GM21360 (cell line): ENCODE data around the gene RNASE1.
A peak's percentile ranks its signal among the peaks of the same experiment; 100 is the strongest.

ENCODE experiments used
- ATAC-seq: cut with Tn5 transposase; IDR thresholded peaks from one replicate; pipeline ENCODE4 v1.9.1; 2021; ENCODE audit warnings: mild to moderate bottlenecking, moderate library complexity; ENCODE audit not compliant: unreplicated experiment

The RNASE1 gene

DNA sequence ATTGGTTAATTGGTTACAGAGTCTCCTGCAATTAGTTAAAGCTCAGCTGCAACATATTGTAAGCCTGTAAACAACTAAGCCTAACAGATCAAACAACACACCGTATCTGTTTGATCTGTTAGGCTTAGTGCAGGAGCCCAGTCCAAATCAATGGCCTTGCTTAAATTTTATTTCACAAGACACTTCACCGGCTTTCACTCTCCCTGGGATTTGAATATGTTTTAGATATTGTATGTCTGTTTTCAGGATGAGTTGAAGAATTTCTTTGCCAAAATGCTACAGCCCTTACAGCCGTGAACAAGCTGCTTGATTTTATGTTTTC is 5.5 kb upstream of the RNASE1 start:
- ATAC-seq, result no peak

DNA sequence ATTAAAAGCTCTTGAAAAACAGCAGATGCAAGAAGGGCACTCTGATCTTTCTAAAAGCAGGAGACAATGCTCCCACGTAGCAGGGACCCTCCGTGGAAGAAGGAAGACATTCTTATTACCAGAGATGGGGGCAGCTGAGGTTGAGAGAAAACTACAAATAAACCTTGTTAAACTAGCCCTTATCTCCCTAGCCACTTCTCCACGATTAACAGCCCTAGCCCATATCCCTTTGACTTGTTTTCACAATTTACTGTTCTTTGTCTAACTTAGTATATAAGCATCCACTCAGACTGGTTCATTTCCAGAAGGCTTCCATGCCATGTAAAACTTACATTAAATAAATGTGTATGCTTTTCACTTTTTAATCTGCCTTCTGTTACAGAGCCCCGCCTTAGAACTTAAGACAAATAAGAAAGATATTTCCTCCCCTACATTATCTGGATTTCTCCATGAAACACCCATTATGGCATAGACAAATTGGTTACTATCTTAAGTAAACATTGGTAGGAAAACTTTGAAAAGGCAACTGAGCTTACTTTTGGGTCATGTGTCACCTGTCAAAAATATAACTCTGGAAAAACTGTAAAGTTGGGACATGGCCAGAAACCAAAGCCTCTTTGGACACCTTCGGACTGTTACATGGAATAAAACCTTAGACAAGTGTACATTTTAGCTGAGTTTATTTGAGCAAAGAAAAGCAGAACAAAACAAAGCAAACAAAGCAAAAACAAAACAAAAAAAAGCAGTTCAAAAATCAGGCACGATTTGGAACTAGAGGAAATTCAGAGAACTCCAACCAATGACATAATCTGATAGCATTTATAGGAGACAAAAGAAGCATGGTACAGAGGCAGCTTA is 4.9 kb upstream of the RNASE1 start:
- no peak for ATAC-seq

DNA sequence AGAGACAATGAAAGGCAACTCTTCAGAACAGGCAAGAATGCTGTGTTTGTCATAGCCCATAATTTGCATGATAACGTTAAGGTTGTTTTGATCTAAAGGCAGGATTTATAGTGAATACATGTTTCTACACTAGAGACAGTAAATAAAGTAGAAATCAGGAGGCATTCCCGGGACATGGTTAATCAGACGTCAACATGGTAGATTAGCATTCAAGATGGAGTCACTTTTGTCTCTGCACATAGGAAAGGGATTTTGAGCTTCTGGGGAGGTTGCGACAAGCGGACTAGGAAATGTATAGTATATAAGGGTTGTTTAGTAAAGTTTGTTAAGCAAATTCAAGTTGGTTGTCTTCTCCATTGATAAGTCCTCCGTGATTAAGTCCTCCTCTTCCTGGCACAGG is 2.8 kb upstream of the RNASE1 start:
- ATAC-seq, result no peak

DNA sequence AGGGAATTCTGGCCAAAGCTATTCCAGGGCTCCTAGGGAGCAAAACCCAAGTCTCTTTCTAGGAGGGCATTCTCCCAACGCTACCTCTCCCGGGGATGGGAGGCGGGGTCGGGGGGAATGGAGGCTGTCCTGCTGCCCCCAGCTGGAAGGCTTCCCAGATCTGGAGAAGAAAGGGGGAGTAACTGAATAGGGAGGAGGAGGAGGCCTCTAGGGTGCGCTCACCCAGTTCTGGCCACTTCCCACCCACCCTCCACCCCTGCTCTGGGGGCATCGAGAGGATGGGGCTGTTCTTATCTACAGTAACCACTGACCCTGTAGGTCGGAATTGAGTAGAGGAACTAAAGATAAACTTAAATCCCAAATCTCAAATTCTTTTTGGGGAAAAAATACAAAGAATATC is 579 bp upstream of the RNASE1 start:
- ATAC-seq, result no peak

DNA sequence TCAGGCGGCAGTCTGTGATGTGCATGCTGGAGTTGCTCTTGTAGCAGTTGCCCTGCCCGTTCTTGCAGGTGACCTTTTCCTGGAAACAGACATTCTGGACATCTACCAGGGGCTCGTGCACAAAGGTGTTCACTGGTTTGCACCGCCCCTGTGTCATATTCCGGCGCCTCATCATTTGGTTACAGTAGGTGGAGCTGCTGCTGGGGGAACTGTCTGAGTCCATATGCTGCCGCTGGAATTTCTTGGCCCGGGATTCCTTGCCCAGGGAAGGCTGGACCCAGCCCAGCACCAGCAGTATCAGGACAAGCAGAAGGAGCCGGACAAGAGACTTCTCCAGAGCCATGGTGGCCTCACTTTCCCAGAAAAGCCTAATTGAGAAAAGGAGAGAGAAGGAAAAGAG is 918 bp downstream of the RNASE1 start:
- ATAC-seq, result no peak

DNA sequence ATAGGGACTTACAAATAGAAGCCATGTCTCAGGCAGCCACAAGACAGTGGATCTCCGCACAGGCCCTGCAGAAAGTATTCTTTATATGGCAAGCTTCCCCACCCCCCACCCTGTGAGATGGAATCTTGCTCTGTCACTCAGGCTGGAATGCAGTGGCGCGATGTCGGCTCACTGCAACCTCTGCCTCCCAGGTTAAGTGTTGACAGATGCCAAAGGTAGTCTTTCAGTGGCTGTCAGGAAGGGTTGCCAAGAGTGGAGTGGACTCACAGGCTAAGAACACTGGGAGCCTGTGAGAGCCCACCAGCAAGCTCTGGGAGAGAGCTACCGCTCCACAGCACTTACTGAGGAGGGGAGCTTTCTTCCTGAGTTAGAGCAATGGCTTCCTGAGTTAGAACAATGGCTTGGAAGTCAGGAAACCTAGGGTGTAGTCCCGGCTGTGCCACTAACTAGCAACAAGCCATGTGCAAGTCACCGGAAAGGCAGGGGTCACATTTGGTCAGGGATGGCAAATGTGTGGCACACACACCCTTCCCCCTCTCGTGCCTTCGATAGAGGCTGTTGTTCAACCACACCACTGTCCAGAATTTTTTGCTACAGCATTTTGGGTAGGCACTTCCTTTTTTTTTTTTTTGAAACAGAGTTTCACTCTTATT is 2.6 kb downstream of the RNASE1 start:
- ATAC-seq, result no peak

DNA sequence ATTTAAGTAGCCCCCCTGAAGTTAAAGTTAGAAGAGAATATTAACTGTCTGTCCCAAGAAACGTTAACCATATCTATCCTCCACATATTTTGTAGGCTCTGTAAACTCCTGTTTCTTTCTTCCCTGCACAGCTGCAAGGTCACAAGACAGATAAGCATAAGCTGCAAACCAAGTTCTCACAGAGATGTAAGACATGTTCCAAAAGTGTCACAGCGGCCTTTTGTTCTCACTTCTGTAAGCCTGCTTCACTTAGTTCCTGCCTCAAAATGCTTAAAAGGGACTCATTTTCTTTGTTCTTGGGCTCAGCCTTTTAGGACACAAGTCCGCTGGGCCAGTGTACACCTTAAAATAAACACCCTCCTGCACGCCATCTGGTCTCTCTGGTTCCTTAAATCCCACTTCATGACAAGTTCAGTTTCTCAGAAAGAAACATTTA is 3.2 kb downstream of the RNASE1 start:
- ATAC-seq, result no peak

DNA sequence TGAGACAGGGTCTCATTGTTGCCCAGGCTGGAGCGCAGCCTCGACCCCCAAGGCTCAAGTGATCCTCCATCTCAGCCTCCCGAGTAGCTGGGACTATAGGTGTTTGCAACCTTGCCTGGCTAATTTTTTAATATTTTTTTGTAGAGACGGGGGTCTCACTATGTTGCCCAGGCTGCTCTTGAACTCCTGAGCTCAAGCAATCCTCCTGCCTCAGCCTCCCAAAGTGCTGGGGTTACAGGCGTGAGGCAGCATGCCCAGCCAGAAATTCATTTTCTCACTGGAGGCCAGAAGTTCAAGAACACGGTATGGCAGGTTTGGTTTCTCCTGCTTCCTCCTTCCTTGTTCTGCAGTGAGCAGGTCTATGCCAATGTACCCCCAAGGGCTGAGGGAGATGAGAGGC is 3.7 kb downstream of the RNASE1 start:
- ATAC-seq, result no peak

DNA sequence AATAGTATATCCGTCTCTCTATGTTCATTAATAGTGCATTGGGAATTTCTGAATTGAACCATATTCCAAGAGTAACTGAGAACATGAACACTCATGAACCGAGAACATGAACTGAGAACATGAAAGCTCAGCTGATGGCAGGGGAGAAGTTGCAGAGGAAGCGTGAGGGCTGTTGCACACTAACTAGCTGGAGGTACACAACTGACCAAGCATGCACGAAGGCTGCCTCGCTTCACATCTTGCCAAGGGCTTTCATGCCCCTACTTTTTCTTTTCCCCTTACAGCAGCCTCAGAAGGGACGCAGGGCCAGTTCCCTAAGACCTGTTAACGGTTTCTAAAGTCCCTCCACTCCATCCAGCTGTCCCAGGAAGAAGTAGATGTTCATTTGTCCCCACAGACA is 4.3 kb downstream of the RNASE1 start:
- ATAC-seq, result no peak

DNA sequence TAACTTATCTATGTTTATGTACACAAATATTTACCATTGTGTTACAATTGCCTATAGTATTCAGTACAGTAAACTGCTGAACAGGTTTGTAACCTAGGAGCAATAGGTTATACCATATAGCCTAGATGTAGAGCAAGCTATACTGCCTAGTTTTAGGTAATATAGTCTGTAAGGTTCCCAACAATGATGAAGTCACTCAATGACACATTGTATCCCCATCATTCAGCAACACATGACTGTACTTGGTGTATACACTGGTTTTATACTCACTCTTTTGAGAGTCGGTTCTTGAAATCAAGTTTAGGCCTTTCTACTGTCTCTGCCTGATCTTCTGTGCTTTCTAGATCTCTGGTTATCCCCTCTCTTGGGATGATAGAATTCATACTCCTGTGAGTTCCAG is 5.5 kb downstream of the RNASE1 start:
- no peak for ATAC-seq

DNA sequence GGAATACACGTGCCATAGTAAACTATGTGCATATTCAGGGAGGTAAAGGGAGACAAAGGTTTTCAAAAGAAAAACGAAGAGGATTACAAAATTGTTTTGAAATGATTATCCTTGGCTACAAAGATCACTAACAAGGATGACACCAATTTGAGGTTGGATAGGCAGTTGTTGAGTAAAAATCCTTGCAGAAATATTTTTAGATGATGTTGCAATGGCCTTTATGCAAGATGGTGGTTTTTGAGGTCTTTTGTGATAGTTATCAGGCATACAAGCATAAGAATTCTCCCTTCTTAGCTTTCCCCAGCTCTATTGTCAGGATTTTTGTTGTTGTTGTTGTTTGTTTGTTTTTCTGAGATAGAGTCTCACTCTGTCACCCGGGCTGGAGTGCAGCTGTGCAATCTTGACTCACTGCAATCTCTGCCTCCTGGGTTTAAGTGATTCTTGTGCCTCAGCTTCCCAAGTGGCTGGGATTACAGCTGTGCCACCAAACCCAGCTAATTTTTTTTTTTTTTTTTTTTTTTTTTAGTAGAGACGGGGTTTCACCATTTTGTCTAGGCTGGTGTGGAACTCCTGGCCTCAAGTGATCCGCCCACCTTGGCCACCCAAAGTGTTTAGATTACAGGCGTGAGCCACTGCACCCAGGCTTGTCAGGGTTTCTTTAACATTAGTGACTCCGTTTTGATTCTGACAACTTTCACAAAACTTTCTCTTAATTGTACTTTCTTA is 7.8 kb downstream of the RNASE1 start:
- ATAC-seq, result no peak

DNA sequence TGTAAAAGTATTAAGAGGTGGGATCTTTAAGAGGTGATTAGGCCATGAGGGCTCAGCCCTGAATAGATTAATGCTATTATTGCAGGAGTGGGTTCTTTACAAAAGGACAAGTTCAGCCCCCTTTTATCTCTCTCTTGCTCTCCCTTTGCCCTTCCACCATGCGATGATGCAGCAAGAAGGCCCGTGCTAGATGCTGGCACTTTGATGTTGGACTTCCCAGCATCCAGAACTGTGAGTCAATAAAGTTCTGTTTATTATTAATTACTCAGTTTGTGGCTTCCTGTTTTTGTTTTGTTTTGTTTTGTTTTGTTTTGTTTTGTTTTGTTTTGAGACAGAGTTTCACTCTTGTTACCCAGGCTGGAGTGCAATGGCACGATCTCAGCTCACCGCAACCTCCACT is 10.1 kb downstream of the RNASE1 start:
- ATAC-seq, result no peak

DNA sequence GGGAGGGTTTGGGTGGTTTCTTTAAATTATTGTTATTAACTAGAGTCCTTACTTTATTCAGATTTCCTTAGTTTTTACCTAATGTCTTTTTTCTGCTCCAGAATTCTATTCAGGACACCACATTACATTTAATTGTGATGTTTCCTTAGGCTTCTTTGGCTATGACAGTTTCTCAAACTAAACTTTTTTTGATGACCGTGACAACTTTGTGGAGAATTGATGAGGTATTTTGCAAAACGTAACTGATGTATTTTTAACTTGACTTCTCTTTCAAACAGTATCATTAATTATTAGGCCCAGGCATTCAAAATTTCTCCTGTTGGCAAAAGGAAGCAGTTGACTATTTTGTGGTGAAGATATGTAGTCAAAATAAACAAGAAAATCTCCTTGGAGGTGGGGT is 11.0 kb downstream of the RNASE1 start:
- ATAC-seq, result no peak

DNA sequence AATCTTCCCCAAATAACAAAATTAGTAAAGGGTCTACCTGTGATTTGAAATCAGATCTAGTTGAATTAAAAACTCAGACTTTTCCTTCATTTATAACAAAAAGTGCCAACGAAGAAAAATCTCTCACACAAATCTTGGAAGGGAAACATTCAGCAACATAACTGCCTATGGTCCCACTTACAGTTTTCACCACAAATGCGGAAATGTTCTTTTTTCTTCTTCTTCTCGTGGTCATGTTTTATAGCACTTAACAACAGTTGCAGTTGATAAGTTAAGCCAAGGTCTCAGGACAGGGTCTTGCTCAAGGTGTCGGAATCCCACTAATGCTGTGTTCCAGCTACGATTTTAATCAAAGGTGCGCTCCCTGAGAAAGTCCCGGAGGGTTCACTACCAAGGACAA is 11.5 kb downstream of the RNASE1 start:
- no peak for ATAC-seq

DNA sequence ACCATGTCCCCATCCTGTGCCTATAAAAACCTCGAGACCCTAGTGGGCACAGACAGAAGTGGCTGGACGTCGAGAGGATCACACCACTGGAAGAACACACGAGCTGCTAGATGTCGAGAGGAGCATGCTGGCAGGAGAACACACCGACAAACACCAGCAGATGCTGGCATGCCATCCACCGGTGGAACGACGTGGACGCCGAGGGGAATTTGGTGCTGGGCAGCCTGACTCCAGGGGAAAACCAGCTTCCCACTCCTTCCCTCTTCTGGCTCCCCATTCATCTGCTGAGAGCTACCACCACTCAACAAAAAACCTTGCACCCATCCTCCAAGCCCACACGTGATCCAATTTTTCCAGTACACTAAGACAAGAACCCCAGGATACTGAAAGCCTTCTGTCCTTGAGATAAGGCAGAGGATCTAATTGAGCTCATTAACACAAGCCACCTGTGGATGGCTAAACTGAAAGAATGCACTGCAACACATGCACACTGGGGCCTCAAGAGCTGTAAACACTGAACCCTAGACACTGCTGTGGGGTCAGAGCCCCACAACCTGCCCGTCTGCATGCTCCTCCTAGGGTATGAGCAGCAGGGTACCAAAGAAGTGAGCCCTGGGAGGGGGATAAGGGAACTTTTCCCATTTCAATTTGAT is 12.1 kb downstream of the RNASE1 start:
- ATAC-seq, result no peak

DNA sequence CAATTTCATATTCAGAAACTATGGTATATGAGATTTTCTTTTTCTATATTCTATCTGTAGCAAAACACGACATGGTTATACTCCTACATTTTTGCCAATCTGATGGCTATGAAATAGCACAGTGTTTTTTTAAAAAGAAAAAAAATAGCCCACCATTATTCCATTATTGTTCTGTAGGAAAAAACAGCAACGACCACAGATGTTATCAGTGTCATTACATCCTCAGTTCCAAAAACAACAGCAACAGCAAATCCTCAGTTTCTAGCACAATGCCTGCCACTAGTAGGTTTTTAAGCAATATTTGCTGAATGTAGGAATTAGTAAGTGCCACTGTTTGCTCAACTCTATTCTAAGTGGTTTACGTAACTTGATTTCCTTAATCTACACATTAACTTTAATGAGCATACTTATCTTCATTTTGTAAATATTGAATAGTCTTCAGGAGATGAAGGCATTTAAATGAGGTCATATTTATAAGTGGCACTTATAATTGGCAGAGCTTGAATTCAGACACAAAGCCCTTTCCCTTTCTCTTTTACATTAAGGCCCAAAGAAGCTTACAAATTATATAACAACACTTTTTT is 13.3 kb downstream of the RNASE1 start:
- no peak for ATAC-seq

DNA sequence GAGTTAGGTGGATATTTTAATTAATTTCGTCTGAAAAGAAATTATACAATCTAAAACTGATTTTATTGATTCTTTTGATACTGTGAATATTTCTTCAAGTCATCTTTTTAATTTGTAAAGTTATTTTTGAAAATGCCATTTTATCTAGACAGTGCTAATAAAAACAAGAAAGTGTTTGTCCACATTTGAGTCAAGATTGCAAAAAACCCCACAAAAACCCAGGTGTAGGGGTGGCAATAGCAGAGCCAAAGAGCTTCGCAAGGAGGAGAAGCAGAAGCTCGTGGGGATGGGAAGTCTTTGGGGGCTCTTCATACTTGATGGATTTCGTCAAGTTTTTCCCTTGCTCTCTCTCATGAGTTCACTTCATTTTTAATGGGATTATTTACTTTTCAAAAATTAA is 15.6 kb downstream of the RNASE1 start:
- no peak for ATAC-seq

DNA sequence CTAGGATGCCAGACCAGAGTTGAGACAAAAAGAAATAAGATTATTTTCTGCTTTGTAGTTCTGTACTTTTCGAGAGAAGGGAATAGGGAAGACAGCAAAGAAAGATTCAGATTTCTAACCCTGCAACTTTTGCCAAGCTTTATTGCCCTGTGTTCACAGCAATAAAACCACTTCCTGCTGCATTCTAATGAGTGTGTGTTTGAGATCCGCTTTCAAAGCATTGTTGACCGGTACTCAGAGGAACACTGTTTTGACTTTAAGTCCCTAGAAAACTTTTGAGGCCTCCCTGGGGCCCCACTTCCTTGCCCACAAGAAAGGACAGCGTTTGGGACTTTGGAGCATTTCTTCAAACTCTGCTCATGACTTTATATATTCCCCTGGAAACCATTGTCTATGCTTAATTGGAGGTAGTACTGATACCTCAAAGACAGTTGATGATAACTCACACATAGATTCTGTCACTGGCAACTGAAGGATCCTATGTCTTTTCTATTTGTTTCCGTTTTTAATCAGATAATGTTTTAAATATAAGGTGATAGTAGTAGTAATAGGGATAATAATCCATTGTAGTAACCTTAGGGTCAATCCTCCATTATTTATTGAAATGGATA is 20.3 kb downstream of the RNASE1 start:
- ATAC-seq, result peak; percentile 51

DNA sequence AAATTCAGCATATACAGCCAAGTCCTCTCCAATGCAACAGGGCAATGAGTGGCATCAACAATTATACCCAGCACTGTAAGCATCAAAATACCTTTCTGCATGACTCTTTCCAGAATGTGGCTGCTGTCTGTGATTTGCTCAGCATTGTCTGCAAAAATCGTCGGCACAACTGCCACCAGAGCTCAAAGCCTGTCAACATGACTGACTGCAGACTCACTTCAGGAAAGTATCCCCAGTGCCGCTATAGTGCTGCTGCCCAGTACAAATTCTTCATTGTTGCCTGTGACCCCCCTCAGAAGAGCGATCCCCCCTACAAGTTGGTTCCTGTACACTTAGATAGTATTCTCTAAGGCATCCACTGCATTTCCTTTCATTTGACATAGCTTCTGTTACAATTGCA is 20.8 kb downstream of the RNASE1 start:
- ATAC-seq, result no peak

DNA sequence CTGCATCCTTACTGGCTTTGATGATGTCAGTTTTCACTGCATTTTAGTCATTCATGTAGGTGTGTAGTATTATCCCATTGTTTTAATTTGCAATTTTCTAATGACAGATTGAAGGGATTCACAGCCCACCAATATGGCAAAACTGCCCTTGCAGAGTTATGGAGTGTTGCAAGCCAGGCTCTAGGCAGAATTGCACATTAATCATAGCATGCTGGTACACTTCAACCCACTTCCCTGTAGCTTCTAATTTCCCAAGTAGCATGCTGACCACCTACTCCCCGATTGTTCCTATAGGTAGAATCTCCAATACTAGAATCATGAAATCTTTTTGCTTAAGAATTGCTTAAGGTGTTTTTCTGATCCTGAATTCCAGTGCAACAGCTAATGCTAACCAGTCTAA is 26.7 kb downstream of the RNASE1 start:
- ATAC-seq, result no peak

DNA sequence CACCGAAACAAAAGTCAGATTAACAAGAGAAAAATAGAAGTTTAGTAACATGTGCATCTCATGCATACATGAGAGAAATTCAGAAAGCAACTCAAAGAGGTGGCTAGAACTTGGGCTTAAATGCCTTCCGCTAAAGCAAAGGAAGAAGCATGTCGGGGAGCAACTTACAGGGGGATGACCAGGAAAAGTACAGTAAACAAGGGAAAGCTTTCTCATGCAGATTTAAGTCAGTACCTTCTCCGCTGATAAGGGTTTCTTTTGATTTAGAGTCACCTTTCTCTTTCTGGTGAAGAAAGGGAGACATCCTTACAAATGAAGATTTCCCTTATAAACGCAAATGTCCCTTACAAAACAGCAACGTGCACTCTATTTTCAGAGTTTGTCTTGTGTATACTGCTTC is 27.6 kb downstream of the RNASE1 start:
- ATAC-seq, result no peak
